GM18867 (cell line): ENCODE results near the gene PRPF8.
A peak's percentile ranks its signal among the peaks of the same experiment; 100 is the strongest.

Experiments
- ATAC-seq: cut with Tn5 transposase; IDR thresholded peaks from one replicate; pipeline ENCODE4 v1.9.1; 2021; ENCODE audit warnings: mild to moderate bottlenecking, moderate library complexity; ENCODE audit not compliant: unreplicated experiment

The PRPF8 gene

GRCh38 chr17:1627982-1628855 is 56.4 kb downstream of the PRPF8 start, which contains the start of gene SLC43A2:
Gene SLC43A2, minus strand, starts transcription at chr17:1628834. Its CDS starts 960 bp downstream, at chr17:1627874.
- ATAC-seq = peak; percentile 54

- ATAC-seq = no peak
Measured at GRCh38 chr17:1627182-1627981, 57.3 kb downstream of the PRPF8 start.

GRCh38 chr17:1626333-1626732 is 58.3 kb downstream of the PRPF8 start:
- ATAC-seq = no peak

GRCh38 chr17:1625581-1625980 is 59.1 kb downstream of the PRPF8 start:
- no peak for ATAC-seq

- no peak for ATAC-seq
Measured at GRCh38 chr17:1625053-1625452, 59.6 kb downstream of the PRPF8 start.

GRCh38 chr17:1624650-1625049 is 60.0 kb downstream of the PRPF8 start:
- no peak for ATAC-seq

- ATAC-seq = no peak
Measured at GRCh38 chr17:1623057-1623630, 61.5 kb downstream of the PRPF8 start.

- no peak for ATAC-seq
Measured at GRCh38 chr17:1621273-1621954, 63.3 kb downstream of the PRPF8 start.

- no peak for ATAC-seq
Measured at GRCh38 chr17:1620486-1620885, 64.2 kb downstream of the PRPF8 start.

GRCh38 chr17:1617620-1618174 is 67.0 kb downstream of the PRPF8 start:
- ATAC-seq = no peak

- no peak for ATAC-seq
Measured at GRCh38 chr17:1616101-1616500, 68.6 kb downstream of the PRPF8 start.

GRCh38 chr17:1612400-1612799 is 72.3 kb downstream of the PRPF8 start:
- ATAC-seq = no peak

GRCh38 chr17:1611715-1612114 is 73.0 kb downstream of the PRPF8 start:
- ATAC-seq = no peak

- no peak for ATAC-seq
Measured at GRCh38 chr17:1608676-1609075, 76.0 kb downstream of the PRPF8 start.

GRCh38 chr17:1607971-1608320 is 76.7 kb downstream of the PRPF8 start:
- peak; percentile 9 for ATAC-seq

- peak; percentile 26 for ATAC-seq
Measured at GRCh38 chr17:1606352-1606985, 78.2 kb downstream of the PRPF8 start.

GRCh38 chr17:1605681-1606351 is 78.9 kb downstream of the PRPF8 start:
- no peak for ATAC-seq

- no peak for ATAC-seq
Measured at GRCh38 chr17:1604831-1605528, 79.7 kb downstream of the PRPF8 start.

GRCh38 chr17:1601571-1601970 is 83.1 kb downstream of the PRPF8 start:
- no peak for ATAC-seq
